SU-DHL-6 (cell line): ENCODE measurements around the gene FERMT2.

ENCODE experiments used
- CTCF ChIP-seq: fragments of 200-600 bp; sonication (generic); IDR thresholded peaks from one replicate; pipeline ENCODE4 v1.5.1; 2017; ENCODE audit warnings: antibody characterized with exemption, mild to moderate bottlenecking, low read length, moderate library complexity; ENCODE audit not compliant: insufficient read depth, poor library complexity, severe bottlenecking
- EZH2phosphoT487 ChIP-seq: fragments of 200-600 bp; sonication (generic), shearing (Covaris generic); conservative IDR thresholded peaks from 2 replicates; pipeline ENCODE4 v1.6.1; 2018; ENCODE audit warnings: mild to moderate bottlenecking, antibody characterized with exemption, low read length, moderate library complexity, mixed read lengths

- TF ChIP-seq CTCF (no peak), EZH2phosphoT487 (no peak)
These were observed 113.4 kb downstream of the FERMT2 start for GRCh38 chr14:52837451-52837850.
